H9 (cell line): ENCODE data around the gene AFF1. TPM values are rescaled to one million over a fixed set of nuclear protein-coding genes. Genes with fewer than 3 reads are reported as not detected.

Source experiments
- DNase-seq: peaks from one replicate; pipeline ENCODE4 v3.0.0-alpha.2; 2017
- H2AFZ ChIP-seq: one replicate; pipeline ENCODE4 v1.6.1; 2013; ENCODE audit warnings: mild to moderate bottlenecking, low read length, control low read depth, moderate library complexity
- H2AK5ac ChIP-seq: 2 replicates; pipeline ENCODE4 v1.6.1; 2013; ENCODE audit warnings: low read length, control low read depth, mixed read lengths; ENCODE audit not compliant: insufficient read length
- H2BK120ac ChIP-seq: one replicate; pipeline ENCODE4 v1.6.1; 2013; ENCODE audit warnings: low read depth, mild to moderate bottlenecking, low read length, control low read depth, inconsistent platforms; ENCODE audit not compliant: poor library complexity, severe bottlenecking
- H2BK12ac ChIP-seq: 2 replicates; pipeline ENCODE4 v1.6.1; 2013; ENCODE audit warnings: low read length, control low read depth, mixed read lengths, low read depth; ENCODE audit not compliant: insufficient read length
- H2BK15ac ChIP-seq: 2 replicates; pipeline ENCODE4 v1.6.1; 2013; ENCODE audit warnings: low read depth, low read length, control low read depth
- H2BK20ac ChIP-seq: one replicate; pipeline ENCODE4 v1.6.1; 2013; ENCODE audit warnings: low read depth, mild to moderate bottlenecking, low read length, control low read depth, inconsistent platforms; ENCODE audit not compliant: poor library complexity, severe bottlenecking
- H2BK5ac ChIP-seq: 2 replicates; pipeline ENCODE4 v1.6.1; 2013; ENCODE audit warnings: low read length, control low read depth, mixed read lengths; ENCODE audit not compliant: insufficient read length
- H3K14ac ChIP-seq: 2 replicates; pipeline ENCODE4 v1.6.1; 2013; ENCODE audit warnings: low read length, control low read depth; ENCODE audit not compliant: insufficient read depth
- H3K18ac ChIP-seq: 2 replicates; pipeline ENCODE4 v1.6.1; 2013; ENCODE audit warnings: low read depth, mild to moderate bottlenecking, mixed read lengths, low read length, control low read depth; ENCODE audit not compliant: insufficient read length
- H3K23ac ChIP-seq: 2 replicates; pipeline ENCODE4 v1.6.1; 2013; ENCODE audit warnings: low read length, control low read depth, mixed read lengths, low read depth; ENCODE audit not compliant: insufficient read length
- H3K23me2 ChIP-seq: 2 replicates; pipeline ENCODE4 v1.6.1; 2013; ENCODE audit warnings: low read depth, mild to moderate bottlenecking, mixed read lengths, low read length, control low read depth; ENCODE audit not compliant: insufficient read length, poor library complexity, severe bottlenecking
- H3K27ac ChIP-seq: 2 replicates; pipeline ENCODE4 v1.5.1; 2013; ENCODE audit warnings: low read length, control low read depth, mixed read lengths, low read depth; ENCODE audit not compliant: insufficient read length
- H3K27me3 ChIP-seq: 2 replicates; pipeline ENCODE4 v1.6.1; 2013; ENCODE audit warnings: low read length, control low read depth, inconsistent platforms; ENCODE audit not compliant: insufficient read depth
- H3K4ac ChIP-seq: 2 replicates; pipeline ENCODE4 v1.6.1; 2013; ENCODE audit warnings: low read depth, mild to moderate bottlenecking, control low read depth, inconsistent platforms, low read length, moderate library complexity
- H3K4me1 ChIP-seq: 2 replicates; pipeline ENCODE4 v1.6.1; 2013; ENCODE audit warnings: low read length, control low read depth, inconsistent platforms; ENCODE audit not compliant: insufficient read depth
- H3K4me2 ChIP-seq: 2 replicates; pipeline ENCODE4 v1.6.1; 2013; ENCODE audit warnings: low read length, control low read depth, mixed read lengths; ENCODE audit not compliant: insufficient read length, insufficient read depth
- H3K56ac ChIP-seq: 2 replicates; pipeline ENCODE4 v1.6.1; 2013; ENCODE audit warnings: low read depth, mild to moderate bottlenecking, mixed read lengths, low read length, control low read depth; ENCODE audit not compliant: insufficient read length
- H3K79me1 ChIP-seq: 2 replicates; pipeline ENCODE4 v1.6.1; 2013; ENCODE audit warnings: low read depth, mild to moderate bottlenecking, moderate library complexity, low read length, control low read depth, inconsistent platforms; ENCODE audit not compliant: insufficient read depth, poor library complexity, severe bottlenecking
- H3K79me2 ChIP-seq: 2 replicates; pipeline ENCODE4 v1.6.1; 2013; ENCODE audit warnings: low read length, control low read depth, inconsistent platforms; ENCODE audit not compliant: insufficient read depth
- H3K9ac ChIP-seq: 2 replicates; pipeline ENCODE4 v1.6.1; 2013; ENCODE audit warnings: low read length, control low read depth, mixed read lengths; ENCODE audit not compliant: insufficient read length; ENCODE audit errors: extremely low read depth
- H3K9me3 ChIP-seq: one replicate; pipeline ENCODE4 v1.6.1; 2013; ENCODE audit warnings: low read depth, low read length, inconsistent platforms; ENCODE audit not compliant: control insufficient read depth
- H3T11ph ChIP-seq: one replicate; pipeline ENCODE4 v1.6.1; 2013; ENCODE audit warnings: mild to moderate bottlenecking, low read length, control low read depth, inconsistent platforms
- H4K20me1 ChIP-seq: one replicate; pipeline ENCODE4 v1.6.1; 2013; ENCODE audit not compliant: control insufficient read depth, insufficient read length, insufficient read depth
- H4K5ac ChIP-seq: 2 replicates; pipeline ENCODE4 v1.6.1; 2013; ENCODE audit warnings: low read depth, mild to moderate bottlenecking, mixed read lengths, low read length, control low read depth; ENCODE audit not compliant: insufficient read length
- H4K8ac ChIP-seq: replicated peaks from 2 replicates; pipeline ENCODE4 v1.6.1; 2013; ENCODE audit warnings: low read length, control low read depth, mixed read lengths, low read depth; ENCODE audit not compliant: insufficient read length
- H4K91ac ChIP-seq: 2 replicates; pipeline ENCODE4 v1.6.1; 2013; ENCODE audit warnings: low read depth, mild to moderate bottlenecking, moderate library complexity, mixed read lengths, low read length, control low read depth; ENCODE audit not compliant: insufficient read length
- H3K27ac Mint-ChIP-seq, 3 experiments: 2 replicates in 2 of 3; 3 replicates in 1 of 3; pipeline ENCODE4 v1.8.0; 2020 to 2021; ENCODE audit warnings: mixed read lengths in 3 of 3, mild to moderate bottlenecking in 1 of 3, moderate library complexity in 1 of 3
- H3K27me3 Mint-ChIP-seq: 2 replicates; pipeline ENCODE4 v1.8.0; 2021; ENCODE audit warnings: low read depth, mild to moderate bottlenecking, moderate library complexity, mixed read lengths
- H3K36me3 Mint-ChIP-seq, 3 experiments: 2 replicates in 2 of 3; 3 replicates in 1 of 3; pipeline ENCODE4 v1.8.0; 2020 to 2021; ENCODE audit warnings: low read depth in 3 of 3, mixed read lengths in 3 of 3; ENCODE audit not compliant: insufficient read depth in 1 of 3
- H3K4me1 Mint-ChIP-seq, 2 experiments: 2 replicates each; pipeline ENCODE4 v1.8.0; 2020; ENCODE audit warnings: mixed read lengths in 2 of 2
- H3K4me3 Mint-ChIP-seq, 2 experiments: 2 replicates in 1 of 2; 3 replicates in 1 of 2; pipeline ENCODE4 v1.8.0; 2020 to 2021; ENCODE audit warnings: mild to moderate bottlenecking in 2 of 2, mixed read lengths in 2 of 2, moderate library complexity in 1 of 2
- H3K9me3 Mint-ChIP-seq, 2 experiments: 2 replicates in 1 of 2; 3 replicates in 1 of 2; pipeline ENCODE4 v1.8.0; 2020; ENCODE audit warnings: mild to moderate bottlenecking in 2 of 2, mixed read lengths in 2 of 2, moderate library complexity in 1 of 2
- WGBS: extraction: QIAGEN DNeasy Blood & Tissue Kit; methylation state at CpG from one replicate; pipeline ENCODE4 v1.1.7; 2013; ENCODE audit warnings: missing lambda C conversion rate, low lambda C conversion rate, mixed read lengths; ENCODE audit not compliant: insufficient read length; ENCODE audit errors: extremely low coverage; 5-methylcytosine and 5-hydroxymethylcytosine counted together
- total RNA-seq: library from RNA; stranded (reverse); gene quantifications from 2 replicates; pipeline ENCODE4 v1.2.1, GENCODE V29; 2021
- TF ChIP-seq, protein P1 (sequence below): fragments of 200-600 bp; sonication (generic); conservative IDR thresholded peaks from 3 replicates; pipeline ENCODE4 v1.8.0; 2021; ENCODE audit warnings: antibody characterized with exemption, mild to moderate bottlenecking

The AFF1 gene
- total RNA-seq, 1 experiment from 2014 or later, result 74.5 TPM

GRCh38 chr4:87103086-87103485 is 168.3 kb downstream of the AFF1 start:
- no CpG with 5 or more reads among the region's 1 CpG for WGBS

More at GRCh38 chr4:87103086-87103485, 168.3 kb downstream of the AFF1 start:
- H2BK5ac ChIP-seq, result no peak overlapping the region
- peaks cover 4% of the 10 kb centered on the region; the same call in 1 of the 2 replicates for H3K4me1 ChIP-seq
- no peak overlapping the region for H3K4ac ChIP-seq
- no peak overlapping the region for H2AFZ ChIP-seq
- H2BK12ac ChIP-seq, result no peak overlapping the region
- H3T11ph ChIP-seq, result no peak overlapping the region
- H2BK120ac ChIP-seq, result no peak overlapping the region
- no peak overlapping the region for H3K56ac ChIP-seq
- H3K27me3 Mint-ChIP-seq, result no peaks in the 10 kb centered on the region
- H4K5ac ChIP-seq, result no peak overlapping the region
- no peak overlapping the region for H2BK15ac ChIP-seq
- H3K79me1 ChIP-seq, result no peaks in the 10 kb centered on the region
- TF ChIP-seq, protein P1, sequence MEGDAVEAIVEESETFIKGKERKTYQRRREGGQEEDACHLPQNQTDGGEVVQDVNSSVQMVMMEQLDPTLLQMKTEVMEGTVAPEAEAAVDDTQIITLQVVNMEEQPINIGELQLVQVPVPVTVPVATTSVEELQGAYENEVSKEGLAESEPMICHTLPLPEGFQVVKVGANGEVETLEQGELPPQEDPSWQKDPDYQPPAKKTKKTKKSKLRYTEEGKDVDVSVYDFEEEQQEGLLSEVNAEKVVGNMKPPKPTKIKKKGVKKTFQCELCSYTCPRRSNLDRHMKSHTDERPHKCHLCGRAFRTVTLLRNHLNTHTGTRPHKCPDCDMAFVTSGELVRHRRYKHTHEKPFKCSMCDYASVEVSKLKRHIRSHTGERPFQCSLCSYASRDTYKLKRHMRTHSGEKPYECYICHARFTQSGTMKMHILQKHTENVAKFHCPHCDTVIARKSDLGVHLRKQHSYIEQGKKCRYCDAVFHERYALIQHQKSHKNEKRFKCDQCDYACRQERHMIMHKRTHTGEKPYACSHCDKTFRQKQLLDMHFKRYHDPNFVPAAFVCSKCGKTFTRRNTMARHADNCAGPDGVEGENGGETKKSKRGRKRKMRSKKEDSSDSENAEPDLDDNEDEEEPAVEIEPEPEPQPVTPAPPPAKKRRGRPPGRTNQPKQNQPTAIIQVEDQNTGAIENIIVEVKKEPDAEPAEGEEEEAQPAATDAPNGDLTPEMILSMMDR, result no peak
- H3K23me2 ChIP-seq, result no peaks in the 10 kb centered on the region
- H3K36me3 Mint-ChIP-seq, result peaks cover 3 to 8% (median 7%) of the 10 kb centered on the region in 3 experiments; a peak in 6 of 7 replicates
- no peak overlapping the region for H3K27ac ChIP-seq
- no peak overlapping the region for H3K4me3 Mint-ChIP-seq
- no peak overlapping the region for H3K18ac ChIP-seq
- peaks cover 2% of the 10 kb centered on the region for H4K20me1 ChIP-seq
- no peaks in the 10 kb centered on the region for H3K9me3 ChIP-seq
- H3K4me2 ChIP-seq, result no peak overlapping the region
- no peaks in the 10 kb centered on the region for H3K27me3 ChIP-seq
- no peak overlapping the region for H3K23ac ChIP-seq
- H3K27ac Mint-ChIP-seq, result no peak overlapping the region
- H3K79me2 ChIP-seq, result no peaks in the 10 kb centered on the region; the same call in 1 of the 2 replicates
- no peak overlapping the region for H4K91ac ChIP-seq
- no peak overlapping the region for H4K8ac ChIP-seq
- no peak overlapping the region for H3K9ac ChIP-seq
- no peak overlapping the region for H2BK20ac ChIP-seq
- peaks cover 22% of the 10 kb centered on the region in 2 experiments for H3K4me1 Mint-ChIP-seq
- no peak overlapping the region for H2AK5ac ChIP-seq
- H3K9me3 Mint-ChIP-seq, result no peaks in the 10 kb centered on the region
- DNase-seq, result no peak
- no peak overlapping the region for H3K14ac ChIP-seq
